Muscle of leg (tissue), 11 donors: Measurements from ENCODE around the gene PLAC8. TPM values are rescaled to one million over a fixed set of nuclear protein-coding genes. Genes with fewer than 3 reads are reported as not detected.
A peak's percentile ranks its signal among the peaks of the same experiment; 100 is the strongest.
"Not testable (repeated sequence)": the region's sequence is repeated elsewhere in the genome, so short reads cannot be mapped to it uniquely, and the experiment has no call there.

ENCODE experiments used
- DNase-seq: peaks from one replicate; pipeline ENCODE4 v3.0.0; 2013
- H3K27ac ChIP-seq: one replicate; pipeline ENCODE4 v1.5.1; 2013; ENCODE audit warnings: mild to moderate bottlenecking, low read length, control low read depth
- H3K27me3 ChIP-seq: one replicate; pipeline ENCODE4 v1.6.1; 2013; ENCODE audit warnings: low read length; ENCODE audit not compliant: control insufficient read depth, insufficient read depth
- H3K36me3 ChIP-seq: one replicate; pipeline ENCODE4 v1.6.1; 2013; ENCODE audit warnings: low read length; ENCODE audit not compliant: control insufficient read depth, insufficient read depth
- H3K4me1 ChIP-seq: one replicate; pipeline ENCODE4 v1.6.1; 2013; ENCODE audit warnings: low read length; ENCODE audit not compliant: control insufficient read depth, insufficient read depth
- H3K4me3 ChIP-seq: one replicate; pipeline ENCODE4 v1.5.1; 2013; ENCODE audit warnings: low read length, control low read depth
- H3K9me3 ChIP-seq: replicated peaks from 2 replicates; pipeline ENCODE4 v1.6.1; 2013; ENCODE audit warnings: low read depth, low read length; ENCODE audit not compliant: control insufficient read depth
- WGBS: methylation state at CpG from one replicate; pipeline ENCODE4 v1.1.5; 2013; ENCODE audit warnings: missing lambda C conversion rate; ENCODE audit not compliant: insufficient coverage; 5-methylcytosine and 5-hydroxymethylcytosine counted together
- polyA plus RNA-seq, 8 donors: library from polyadenylated mRNA; unstranded; fragments of 120-200 nt; gene quantifications; one replicate each; pipeline versions ENCODE4 v1.2.1 to v1.2.3, GENCODE V29; 2013; ENCODE audit warnings: inconsistent platforms in 1 of 8, low replicate concordance in 1 of 8; ENCODE audit not compliant: insufficient read length in 8 of 8, insufficient read depth in 1 of 8
- total RNA-seq: library from RNA; stranded (reverse); fragments of 120-200 nt; gene quantifications from one replicate; pipeline ENCODE4 v1.2.4, GENCODE V29; 2013

PLAC8 gene
- total and polyA plus RNA-seq, 9 donors: 0.84 to 8.1 (median 1.8) TPM

DNA sequence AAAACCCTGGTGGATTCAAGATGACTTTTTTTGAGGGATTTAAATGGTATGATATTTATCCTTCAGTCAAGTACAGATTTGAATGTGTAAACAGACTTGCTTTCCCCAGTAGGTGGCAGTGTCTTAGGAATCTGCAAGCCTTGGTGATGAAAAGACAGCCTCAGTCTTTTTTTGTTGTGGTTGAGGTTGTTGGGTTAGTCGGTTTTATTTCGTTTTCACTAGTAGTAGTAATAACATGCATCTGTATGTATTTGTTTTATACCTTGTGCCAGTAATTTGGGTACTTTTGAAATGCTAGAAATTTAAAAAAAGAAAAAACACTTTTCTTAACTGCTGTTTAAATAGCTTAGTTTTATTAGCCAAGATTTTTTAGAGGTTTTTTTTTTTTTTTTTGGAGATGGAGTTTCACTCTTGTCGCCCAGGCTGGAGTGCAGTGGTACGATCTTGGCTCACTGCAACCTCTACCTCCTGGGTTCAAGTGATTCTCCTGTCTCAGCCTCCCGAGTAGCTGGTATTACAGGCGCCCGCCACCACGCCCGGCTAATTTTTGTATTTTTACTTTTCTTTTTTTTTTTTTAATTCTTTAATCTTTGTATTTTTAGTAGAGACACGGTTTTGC lies 40.3 kb downstream of the PLAC8 start:
- peak; percentile 64 for DNase-seq
- H3K27me3 ChIP-seq: no peaks in the 10 kb centered on the region
- H3K36me3 ChIP-seq: peaks cover 20% of the 10 kb centered on the region
- no peak overlapping the region for H3K27ac ChIP-seq
- no CpG with 5 or more reads among the region's 10 CpGs for WGBS
- H3K4me1 ChIP-seq: no peaks in the 10 kb centered on the region
- no peaks in the 10 kb centered on the region for H3K9me3 ChIP-seq
- H3K4me3 ChIP-seq: no peak overlapping the region

DNA sequence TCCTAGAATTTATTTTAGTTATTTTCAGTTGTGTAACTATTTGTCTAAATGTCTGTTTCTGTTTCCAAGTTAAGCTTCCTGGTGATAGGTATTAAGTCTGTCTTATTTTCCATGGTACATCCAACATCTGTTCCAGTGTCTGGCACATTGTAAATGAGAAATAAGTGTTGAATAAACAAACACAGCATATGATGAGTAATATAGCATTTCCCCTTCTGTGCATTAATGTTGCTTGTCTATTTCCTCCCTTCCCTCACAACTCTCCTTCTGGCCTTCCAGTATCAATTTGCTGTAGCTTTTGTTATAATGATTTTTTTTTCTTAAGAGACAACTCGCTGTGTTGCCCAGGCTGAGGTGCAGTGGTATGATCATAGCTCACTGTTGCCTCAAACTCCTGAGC lies 43.4 kb downstream of the PLAC8 start:
- H3K27me3 ChIP-seq: no peaks in the 10 kb centered on the region
- no peaks in the 10 kb centered on the region for H3K9me3 ChIP-seq
- WGBS: 86% methylated on average over 1 of the region's 1 CpG
- H3K4me3 ChIP-seq: no peak overlapping the region
- H3K27ac ChIP-seq: no peak overlapping the region
- peaks cover 28% of the 10 kb centered on the region for H3K36me3 ChIP-seq
- H3K4me1 ChIP-seq: no peaks in the 10 kb centered on the region
- DNase-seq: no peak

DNA sequence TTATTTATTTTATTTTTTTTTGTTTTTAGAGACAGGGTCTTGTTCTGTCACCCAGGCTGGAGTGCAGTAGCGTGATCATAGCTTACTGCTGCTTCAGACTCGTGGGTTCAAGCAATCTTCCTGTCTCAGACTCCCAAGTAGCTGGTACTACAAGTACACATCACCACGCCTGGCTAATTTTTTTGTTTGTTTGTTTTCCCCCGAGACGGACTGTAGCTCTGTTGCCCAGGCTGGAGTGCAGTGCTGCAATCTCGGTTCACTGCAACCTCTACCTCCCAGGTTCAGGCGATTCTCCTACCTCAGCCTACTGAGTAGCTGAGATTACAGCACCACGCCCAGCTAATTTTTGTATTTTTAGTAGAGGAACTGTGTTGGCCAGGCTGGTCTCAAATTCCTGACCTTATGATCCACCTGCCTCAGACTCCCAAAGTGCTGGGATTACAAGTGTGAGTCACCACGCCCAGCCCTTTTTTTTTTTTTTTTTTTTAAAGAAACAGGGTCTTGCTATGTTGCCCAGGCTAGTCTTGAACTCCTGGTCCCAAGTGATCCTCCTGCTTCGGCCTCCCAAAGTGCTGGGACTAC lies 47.4 kb downstream of the PLAC8 start:
- Histone ChIP-seq H3K27ac (no peak overlapping the region), H3K4me3 (no peak overlapping the region), H3K27me3 (no peaks in the 10 kb centered on the region), H3K4me1 (no peaks in the 10 kb centered on the region), H3K36me3 (peaks cover 47% of the 10 kb centered on the region), H3K9me3 (no peaks in the 10 kb centered on the region)
- WGBS: 87% methylated on average over 3 of the region's 10 CpGs
- no peak for DNase-seq

GRCh38 chr4:83065266-83065665 lies 49.3 kb downstream of the PLAC8 start:
- H3K9me3 ChIP-seq: no peaks in the 10 kb centered on the region
- WGBS: no CpG with 5 or more reads among the region's 1 CpG
- no peak overlapping the region for H3K27ac ChIP-seq
- no peak overlapping the region for H3K4me3 ChIP-seq
- no peak for DNase-seq
- H3K4me1 ChIP-seq: no peaks in the 10 kb centered on the region
- peaks cover 45% of the 10 kb centered on the region for H3K36me3 ChIP-seq
- no peaks in the 10 kb centered on the region for H3K27me3 ChIP-seq

DNA sequence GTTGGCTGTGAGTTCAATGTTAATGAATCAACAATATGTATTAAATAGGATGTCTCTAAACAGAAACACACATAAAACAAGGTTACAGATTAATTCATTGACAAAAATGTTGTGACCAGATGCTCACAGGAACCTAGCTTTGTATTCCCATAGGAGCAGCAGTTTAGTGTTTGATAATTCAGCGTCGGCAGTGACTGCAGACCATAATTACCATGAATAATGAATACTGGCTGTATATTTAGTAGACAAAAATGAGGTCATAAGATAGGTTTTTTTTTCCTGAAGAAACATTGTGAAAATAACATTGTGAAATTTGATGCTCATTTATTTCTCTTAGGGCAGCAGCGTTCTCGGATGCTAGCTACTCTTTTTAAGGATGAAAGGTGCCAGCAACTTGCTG lies 51.8 kb downstream of the PLAC8 start:
- Histone ChIP-seq H3K36me3 (peaks cover 39% of the 10 kb centered on the region), H3K27me3 (no peaks in the 10 kb centered on the region)
- WGBS: 92% methylated on average over 2 of the region's 4 CpGs

GRCh38 chr4:83054928-83055327 lies 59.6 kb downstream of the PLAC8 start:
- H3K27ac ChIP-seq: no peak overlapping the region
- peaks cover 40% of the 10 kb centered on the region for H3K36me3 ChIP-seq
- no peaks in the 10 kb centered on the region for H3K27me3 ChIP-seq
- H3K4me1 ChIP-seq: no peaks in the 10 kb centered on the region
- no peak for DNase-seq
- H3K9me3 ChIP-seq: no peaks in the 10 kb centered on the region
- no peak overlapping the region for H3K4me3 ChIP-seq

More for the DNA sequence above, 51.8 kb downstream of the PLAC8 start:
- DNase-seq: no peak
- Histone ChIP-seq H3K4me1 (no peaks in the 10 kb centered on the region), H3K9me3 (no peaks in the 10 kb centered on the region), H3K4me3 (no peak overlapping the region), H3K27ac (no peak overlapping the region)

GRCh38 chr4:83048781-83049180 lies 65.7 kb downstream of the PLAC8 start:
- DNase-seq, H3K9me3 ChIP-seq, H3K27ac ChIP-seq, H3K4me1 ChIP-seq, H3K27me3 ChIP-seq, H3K4me3 ChIP-seq: not testable (repeated sequence)
- H3K36me3 ChIP-seq: peaks cover 34% of the 10 kb centered on the region
- WGBS: 88% methylated on average over 5 of the region's 8 CpGs

DNA sequence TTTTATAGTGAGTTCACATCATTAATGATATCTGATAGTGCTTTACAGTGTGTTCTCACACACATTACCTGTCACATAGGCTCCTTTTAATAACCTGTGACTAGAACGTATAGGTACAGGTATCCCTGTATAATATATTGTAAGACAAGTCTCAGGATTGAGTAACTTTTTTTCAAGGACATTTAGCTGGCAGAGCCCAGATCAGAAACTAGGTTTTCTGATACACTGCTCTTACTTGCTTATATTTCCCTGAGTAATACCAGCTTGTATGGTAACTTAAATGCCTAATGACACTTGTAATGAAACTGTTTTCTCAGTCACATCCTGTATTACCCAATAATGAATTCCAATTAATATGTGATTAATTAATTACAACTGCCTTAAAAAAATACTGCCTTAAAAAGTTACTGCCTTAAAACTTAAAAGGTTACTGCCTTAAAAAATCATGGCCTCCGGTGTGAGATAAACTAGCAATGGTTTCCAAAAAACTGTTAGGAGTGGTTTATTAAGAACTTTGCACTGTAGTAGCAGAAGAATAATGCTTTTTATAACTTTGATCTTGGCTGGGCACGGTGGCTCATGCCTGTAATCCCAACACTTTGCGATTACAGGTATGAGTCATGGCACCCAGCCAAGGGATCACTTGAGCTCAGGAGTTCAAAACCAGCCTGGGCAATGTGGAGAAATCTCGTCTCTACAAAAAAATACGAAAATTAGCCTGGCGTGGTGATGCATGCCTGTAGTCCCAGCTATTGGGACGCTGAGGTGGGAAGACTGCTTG lies 67.6 kb downstream of the PLAC8 start:
- H3K27ac ChIP-seq: no peak overlapping the region
- H3K36me3 ChIP-seq: peaks cover 19% of the 10 kb centered on the region
- H3K4me1 ChIP-seq: no peaks in the 10 kb centered on the region
- no peaks in the 10 kb centered on the region for H3K9me3 ChIP-seq
- WGBS: 91% methylated on average over 5 of the region's 8 CpGs
- H3K4me3 ChIP-seq: no peak overlapping the region
- DNase-seq: no peak
- H3K27me3 ChIP-seq: no peaks in the 10 kb centered on the region

- Histone ChIP-seq H3K27ac (no peak overlapping the region), H3K4me1 (no peaks in the 10 kb centered on the region)
These were observed 70.6 kb downstream of the PLAC8 start for GRCh38 chr4:83043801-83044407.

GRCh38 chr4:83043157-83043556 lies 71.4 kb downstream of the PLAC8 start:
- H3K4me1 ChIP-seq, H3K27ac ChIP-seq, H3K9me3 ChIP-seq, DNase-seq, H3K27me3 ChIP-seq, H3K4me3 ChIP-seq, H3K36me3 ChIP-seq: not testable (repeated sequence)
- no CpG with 5 or more reads among the region's 2 CpGs for WGBS

More at GRCh38 chr4:83043801-83044407, 70.6 kb downstream of the PLAC8 start:
- Histone ChIP-seq H3K9me3 (no peaks in the 10 kb centered on the region), H3K36me3 (no peaks in the 10 kb centered on the region), H3K4me3 (no peak overlapping the region), H3K27me3 (no peaks in the 10 kb centered on the region)
- DNase-seq: no peak
- WGBS: 80% methylated on average over 4 of the region's 14 CpGs
